Kidney (tissue), 14 donors: ENCODE data around the gene GBP1. TPM values are rescaled to one million over a fixed set of nuclear protein-coding genes. Genes with fewer than 3 reads are reported as not detected.

Experiments used
- DNase-seq, 5 donors: peaks; one replicate each; pipeline ENCODE4 v3.0.0-alpha.2; 2013 to 2020
- FAIRE-seq: peaks from 2 replicates; lab custom pipeline; 2012; peaks lifted over from hg19 to GRCh38; lab: Jason Lieb, UNC
- H3K27ac ChIP-seq, 2 donors: one replicate each; pipeline ENCODE4 v1.7.0; 2013; ENCODE audit warnings: low read depth in 2 of 2, low read length in 2 of 2, inconsistent platforms in 1 of 2
- H3K27me3 ChIP-seq: one replicate; pipeline ENCODE4 v1.7.1; 2013; ENCODE audit warnings: low read length, inconsistent platforms; ENCODE audit not compliant: control insufficient read depth, insufficient read depth
- H3K36me3 ChIP-seq, 3 donors: one replicate each; pipeline versions ENCODE4 v1.7.0 to v1.7.1; 2013; ENCODE audit warnings: low read length in 3 of 3, control low read depth in 1 of 3, inconsistent platforms in 1 of 3; ENCODE audit not compliant: insufficient read depth in 3 of 3, control insufficient read depth in 2 of 3
- H3K4me1 ChIP-seq, 3 donors: one replicate each; pipeline versions ENCODE4 v1.7.0 to v1.7.1; 2013; ENCODE audit warnings: low read length in 3 of 3, inconsistent platforms in 1 of 3, low read depth in 1 of 3; ENCODE audit not compliant: control insufficient read depth in 2 of 3, insufficient read depth in 2 of 3
- H3K4me3 ChIP-seq, 3 donors: one replicate each; pipeline versions ENCODE4 v1.7.0 to v1.8.1; 2013; ENCODE audit warnings: low read length in 3 of 3, control low read depth in 1 of 3, inconsistent platforms in 1 of 3
- H3K9ac ChIP-seq, 3 donors: one replicate each; pipeline versions ENCODE4 v1.7.0 to v1.7.1; 2013; ENCODE audit warnings: low read length in 3 of 3, control low read depth in 1 of 3, inconsistent platforms in 1 of 3
- H3K9me3 ChIP-seq, 3 donors: one replicate each; pipeline versions ENCODE4 v1.7.0 to v1.7.1; 2013; ENCODE audit warnings: low read length in 3 of 3, control low read depth in 1 of 3, inconsistent platforms in 1 of 3; ENCODE audit not compliant: control insufficient read depth in 2 of 3, insufficient read depth in 1 of 3
- intact Hi-C: fragments of 100-400 bp; cut with DNase I; formaldehyde crosslinking; loops from one replicate; pipeline ENCODE4 v1.11.1; 2022
- polyA plus RNA-seq: library from polyadenylated mRNA; stranded (reverse); fragments of 350-450 nt; fragmentation: Illumina TruSeq; extraction: RNeasy Lipid Tissue Mini Kit (QIAGEN cat#74804); gene quantifications from one replicate; pipeline ENCODE4 v1.2.3, GENCODE V29; 2014; ENCODE audit warnings: low read depth, low replicate concordance; ENCODE audit not compliant: insufficient read depth
- total RNA-seq: library from RNA; stranded (reverse); fragmentation: NEBNext Ultra II Directional; extraction: Animal tissue kit (Norgen Biotek cat#: 25700); gene quantifications from one replicate; pipeline ENCODE4 v1.2.1, GENCODE V29; 2021
- TF ChIP-seq, protein P1 (sequence below): IDR thresholded peaks from 3 replicates; pipeline ENCODE4 v1.5.1; 2012; ENCODE audit warnings: mild to moderate bottlenecking, moderate library complexity, borderline replicate concordance; ENCODE audit not compliant: insufficient read depth; ENCODE audit errors: extremely low read depth
- donor health status: control.
- donor health status: control.
- donor health status: control.
- donor health status: control.
- donor health status: control.
- donor health status: DM: yes; HTN: yes; CAD: no.
- donor health status: Normal renal cell carcinoma (clear cell type).

GBP1 gene
- total and polyA plus RNA-seq, 2 donors from 2014 or later: 8.4 to 17.9 TPM

DNA sequence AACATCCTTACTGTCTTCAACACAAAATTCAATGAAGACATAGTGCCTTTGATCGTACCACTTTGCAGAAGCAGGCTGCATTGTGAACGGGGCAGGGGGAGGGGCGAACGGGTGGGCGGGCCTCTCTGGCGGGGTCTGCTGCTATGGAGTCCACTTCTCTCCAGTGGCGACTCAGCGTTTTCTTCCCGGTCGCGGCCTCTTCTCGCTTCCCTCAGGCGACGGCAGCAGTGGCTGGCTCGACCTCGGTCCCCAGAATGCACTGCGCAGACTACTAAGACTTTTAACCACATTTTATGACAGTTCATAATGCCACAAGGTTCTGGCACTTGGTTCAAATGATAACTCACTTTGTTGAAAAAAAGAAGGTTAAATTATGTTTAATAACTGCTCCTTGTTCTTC lies 39.7 kb upstream of the GBP1 start:
- Histone ChIP-seq H3K27me3 (no peaks in the 10 kb centered on the region), H3K4me3 (no peak overlapping the region), H3K27ac (no peak overlapping the region), H3K9me3 (no peaks in the 10 kb centered on the region), H3K36me3 (peaks cover 0 to 9% (median 0%) of the 10 kb centered on the region in 3 donors), H3K4me1 (no peaks in the 10 kb centered on the region), H3K9ac (no peak overlapping the region)
- TF ChIP-seq, protein P1, sequence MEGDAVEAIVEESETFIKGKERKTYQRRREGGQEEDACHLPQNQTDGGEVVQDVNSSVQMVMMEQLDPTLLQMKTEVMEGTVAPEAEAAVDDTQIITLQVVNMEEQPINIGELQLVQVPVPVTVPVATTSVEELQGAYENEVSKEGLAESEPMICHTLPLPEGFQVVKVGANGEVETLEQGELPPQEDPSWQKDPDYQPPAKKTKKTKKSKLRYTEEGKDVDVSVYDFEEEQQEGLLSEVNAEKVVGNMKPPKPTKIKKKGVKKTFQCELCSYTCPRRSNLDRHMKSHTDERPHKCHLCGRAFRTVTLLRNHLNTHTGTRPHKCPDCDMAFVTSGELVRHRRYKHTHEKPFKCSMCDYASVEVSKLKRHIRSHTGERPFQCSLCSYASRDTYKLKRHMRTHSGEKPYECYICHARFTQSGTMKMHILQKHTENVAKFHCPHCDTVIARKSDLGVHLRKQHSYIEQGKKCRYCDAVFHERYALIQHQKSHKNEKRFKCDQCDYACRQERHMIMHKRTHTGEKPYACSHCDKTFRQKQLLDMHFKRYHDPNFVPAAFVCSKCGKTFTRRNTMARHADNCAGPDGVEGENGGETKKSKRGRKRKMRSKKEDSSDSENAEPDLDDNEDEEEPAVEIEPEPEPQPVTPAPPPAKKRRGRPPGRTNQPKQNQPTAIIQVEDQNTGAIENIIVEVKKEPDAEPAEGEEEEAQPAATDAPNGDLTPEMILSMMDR: no peak
- FAIRE-seq: no peak
- DNase-seq: peak in 1 of 5 donors; percentile 56
- intact Hi-C loops: no loop called here

DNA sequence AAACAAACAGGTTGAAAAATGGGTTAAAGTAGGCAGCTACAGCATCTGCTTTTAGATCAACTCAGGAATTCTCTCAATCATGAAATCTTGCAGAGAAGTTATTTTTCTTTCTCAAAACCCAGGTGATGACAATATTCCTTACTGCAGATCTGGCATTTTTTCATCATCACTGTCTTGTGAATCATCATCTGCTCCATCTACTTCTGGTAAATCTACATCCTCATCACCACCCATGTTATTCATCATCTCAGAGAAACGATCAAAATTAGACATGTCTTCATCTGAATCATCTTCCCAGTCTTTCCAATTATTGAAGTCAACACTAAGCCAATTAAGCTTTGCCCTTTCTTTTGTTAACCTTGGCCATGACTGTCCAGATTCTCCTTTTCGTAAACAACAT lies 39.1 kb upstream of the GBP1 start:
- TF ChIP-seq, protein P1: no peak
- no peak for FAIRE-seq
- Histone ChIP-seq H3K9me3 (no peaks in the 10 kb centered on the region), H3K9ac (no peak overlapping the region), H3K4me3 (no peak overlapping the region), H3K27ac (no peak overlapping the region), H3K27me3 (no peaks in the 10 kb centered on the region), H3K4me1 (no peaks in the 10 kb centered on the region), H3K36me3 (peaks cover 0 to 7% (median 0%) of the 10 kb centered on the region in 3 donors)
- intact Hi-C loops: no loop called here
- DNase-seq: no peak

DNA sequence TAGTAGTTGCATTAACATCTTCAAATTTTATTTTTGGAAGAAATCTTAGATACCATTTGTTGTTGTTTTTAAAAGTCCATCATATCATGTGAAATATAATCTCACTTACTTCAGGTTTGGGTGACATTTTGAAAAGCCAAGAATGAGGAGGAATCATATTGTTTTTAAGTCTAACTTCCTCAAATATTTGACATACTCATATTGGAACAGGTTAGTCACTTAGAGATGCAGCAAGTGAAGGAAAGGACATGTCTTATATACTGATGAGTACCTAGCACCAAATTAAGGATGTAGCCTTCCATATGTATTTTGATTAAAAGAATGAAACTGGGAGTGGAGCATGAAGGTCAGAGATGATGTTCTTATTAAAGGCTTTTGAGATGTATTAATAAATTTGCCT lies 37.0 kb upstream of the GBP1 start:
- Histone ChIP-seq H3K9ac (no peak overlapping the region), H3K4me3 (no peak overlapping the region), H3K4me1 (no peaks in the 10 kb centered on the region), H3K36me3 (peaks cover 0 to 3% (median 0%) of the 10 kb centered on the region in 3 donors), H3K9me3 (no peaks in the 10 kb centered on the region), H3K27me3 (no peaks in the 10 kb centered on the region), H3K27ac (no peak overlapping the region)
- DNase-seq (no peak), FAIRE-seq (no peak)
- TF ChIP-seq, protein P1: no peak
- intact Hi-C loops: no loop called here

DNA sequence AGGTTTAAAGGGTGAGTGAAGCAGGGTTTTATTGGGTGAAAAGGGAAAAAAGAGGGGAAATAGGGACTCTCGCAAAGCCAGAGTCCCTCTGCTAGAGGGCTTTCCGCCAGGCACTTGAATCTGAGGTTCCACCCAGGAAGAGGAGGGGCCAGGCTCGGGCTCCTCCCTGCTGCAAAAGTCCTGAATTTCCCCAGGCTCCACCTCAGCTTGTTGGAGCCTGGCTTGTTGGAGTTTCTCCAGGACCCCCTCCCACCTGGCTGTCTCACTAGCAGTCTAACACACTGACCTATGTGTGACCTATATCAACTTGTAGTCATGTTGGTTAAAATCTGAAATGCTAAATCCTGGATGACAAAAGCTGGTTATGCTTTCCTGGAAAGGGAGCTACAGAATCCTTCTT lies 35.4 kb upstream of the GBP1 start:
- no peaks in the 10 kb centered on the region for H3K27me3 ChIP-seq
- no peak overlapping the region for H3K9ac ChIP-seq
- DNase-seq: no peak
- no peak for FAIRE-seq
- H3K36me3 ChIP-seq: peaks cover 0 to 1% (median 0%) of the 10 kb centered on the region in 3 donors
- no peak overlapping the region for H3K27ac ChIP-seq
- peaks cover 0 to 5% (median 0%) of the 10 kb centered on the region in 3 donors for H3K9me3 ChIP-seq
- H3K4me1 ChIP-seq: no peaks in the 10 kb centered on the region
- intact Hi-C loops: no loop called here
- TF ChIP-seq, protein P1: no peak
- no peak overlapping the region for H3K4me3 ChIP-seq
